Measurements from ENCODE around the gene PLA2G2C. TPM values are rescaled to one million over a fixed set of nuclear protein-coding genes. Genes with fewer than 3 reads are reported as not detected.

Gene PLA2G2C
- total and polyA plus RNA-seq, 4 donors = not detected

DNA sequence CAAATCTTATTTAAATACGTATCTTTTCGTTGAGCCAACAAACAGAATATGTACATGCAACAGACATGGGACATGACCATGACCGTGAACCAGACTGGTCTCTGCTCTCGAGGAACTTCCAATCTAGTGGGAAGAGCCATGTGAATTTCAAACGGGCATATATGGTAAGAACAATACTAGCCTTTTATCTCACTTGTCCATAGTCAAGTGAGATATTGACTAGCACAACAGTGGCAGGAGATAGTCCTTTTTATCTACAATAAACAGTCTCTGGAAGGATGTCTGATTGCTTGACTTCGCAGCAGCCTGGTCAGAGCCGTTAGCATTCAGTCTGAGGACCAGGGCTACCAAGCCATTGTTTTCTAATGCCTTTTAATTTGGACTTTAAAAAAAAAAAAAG, 12.6 kb upstream of the PLA2G2C start:
- no peaks in the 10 kb centered on the region for H3K36me3 ChIP-seq (ENCODE audit: control insufficient read depth in 4 of 4, insufficient read depth in 3 of 4, low read depth in 1 of 4, low read length in 3 of 4)
- DNase-seq (ENCODE audit: low spot score) = no peak
- no peaks in the 10 kb centered on the region for H3K9me3 ChIP-seq (ENCODE audit: control insufficient read depth in 4 of 4, low read length in 3 of 4)
- H3K27ac ChIP-seq (ENCODE audit: low read depth in 1 of 2, low read length in 2 of 2) = no peak overlapping the region
- H3K4me3 ChIP-seq (ENCODE audit: low read depth in 1 of 3, low read length in 3 of 3) = no peak overlapping the region
- H3K27me3 ChIP-seq (ENCODE audit: control insufficient read depth in 4 of 4, insufficient read depth in 4 of 4, low read length in 3 of 4) = no peaks in the 10 kb centered on the region
- H3K4me1 ChIP-seq (ENCODE audit: control insufficient read depth in 4 of 4, insufficient read depth in 4 of 4, low read length in 3 of 4) = peaks cover 0 to 14% (median 10%) of the 10 kb centered on the region in 4 donors
- no peak overlapping the region for H3K9ac ChIP-seq (ENCODE audit: low read depth in 1 of 2, low read length in 2 of 2)
- TF ChIP-seq FOXA1 (IDR thresholded peaks at IDR 0.05) = no peak
- no peak for TF ChIP-seq ATF3 (IDR thresholded peaks at IDR 0.05)
- TF ChIP-seq, protein P1, sequence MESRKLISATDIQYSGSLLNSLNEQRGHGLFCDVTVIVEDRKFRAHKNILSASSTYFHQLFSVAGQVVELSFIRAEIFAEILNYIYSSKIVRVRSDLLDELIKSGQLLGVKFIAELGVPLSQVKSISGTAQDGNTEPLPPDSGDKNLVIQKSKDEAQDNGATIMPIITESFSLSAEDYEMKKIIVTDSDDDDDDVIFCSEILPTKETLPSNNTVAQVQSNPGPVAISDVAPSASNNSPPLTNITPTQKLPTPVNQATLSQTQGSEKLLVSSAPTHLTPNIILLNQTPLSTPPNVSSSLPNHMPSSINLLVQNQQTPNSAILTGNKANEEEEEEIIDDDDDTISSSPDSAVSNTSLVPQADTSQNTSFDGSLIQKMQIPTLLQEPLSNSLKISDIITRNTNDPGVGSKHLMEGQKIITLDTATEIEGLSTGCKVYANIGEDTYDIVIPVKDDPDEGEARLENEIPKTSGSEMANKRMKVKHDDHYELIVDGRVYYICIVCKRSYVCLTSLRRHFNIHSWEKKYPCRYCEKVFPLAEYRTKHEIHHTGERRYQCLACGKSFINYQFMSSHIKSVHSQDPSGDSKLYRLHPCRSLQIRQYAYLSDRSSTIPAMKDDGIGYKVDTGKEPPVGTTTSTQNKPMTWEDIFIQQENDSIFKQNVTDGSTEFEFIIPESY (IDR thresholded peaks at IDR 0.05) = no peak
- no peak for TF ChIP-seq FOXA2 (IDR thresholded peaks at IDR 0.05)
- TF ChIP-seq EGR1 (IDR thresholded peaks at IDR 0.05; ENCODE audit: low read depth in 2 of 2) = no peak
- no peak for TF ChIP-seq SP1 (IDR thresholded peaks at IDR 0.05)
- TF ChIP-seq HNF4G (IDR thresholded peaks at IDR 0.05) = no peak
- TF ChIP-seq MAX (IDR thresholded peaks at IDR 0.05) = no peak
- no peak for TF ChIP-seq JUND (IDR thresholded peaks at IDR 0.05)
- no peak for TF ChIP-seq RXRA (IDR thresholded peaks at IDR 0.05)
- TF ChIP-seq CTCF (IDR thresholded peaks at IDR 0.05; ENCODE audit: low read depth, low read length, missing input control) = no peak
- TF ChIP-seq HNF4A (conservative IDR thresholded peaks at IDR 0.05) = no peak
- TF ChIP-seq GABPA (IDR thresholded peaks at IDR 0.05 in 1 of 2, conservative IDR thresholded peaks at IDR 0.05 in 1 of 2) = no peak
- TF ChIP-seq NR2F2 (IDR thresholded peaks at IDR 0.05) = no peak
- TF ChIP-seq RAD21 (IDR thresholded peaks at IDR 0.05) = no peak
- no peak for TF ChIP-seq REST (IDR thresholded peaks at IDR 0.05)
- TF ChIP-seq TAF1 (conservative IDR thresholded peaks at IDR 0.05) = no peak
- no peak for TF ChIP-seq YY1 (IDR thresholded peaks at IDR 0.05)
- WGBS = 66% methylated on average over 7 of the region's 7 CpGs
